Inferior parietal cortex (tissue), 1 donor: ENCODE data around the gene NKD2.
"Not testable (repeated sequence)": the region's sequence is repeated elsewhere in the genome, so short reads cannot be mapped to it uniquely, and the experiment has no call there.

ENCODE experiments used
- DNase-seq: peaks from one replicate; pipeline ENCODE4 v3.0.0-alpha.2; 2016; ENCODE audit errors: extremely low spot score

The NKD2 gene

GRCh38 chr5:1058083-1058945, 49.7 kb downstream of the NKD2 start:
- DNase-seq = no peak

DNA sequence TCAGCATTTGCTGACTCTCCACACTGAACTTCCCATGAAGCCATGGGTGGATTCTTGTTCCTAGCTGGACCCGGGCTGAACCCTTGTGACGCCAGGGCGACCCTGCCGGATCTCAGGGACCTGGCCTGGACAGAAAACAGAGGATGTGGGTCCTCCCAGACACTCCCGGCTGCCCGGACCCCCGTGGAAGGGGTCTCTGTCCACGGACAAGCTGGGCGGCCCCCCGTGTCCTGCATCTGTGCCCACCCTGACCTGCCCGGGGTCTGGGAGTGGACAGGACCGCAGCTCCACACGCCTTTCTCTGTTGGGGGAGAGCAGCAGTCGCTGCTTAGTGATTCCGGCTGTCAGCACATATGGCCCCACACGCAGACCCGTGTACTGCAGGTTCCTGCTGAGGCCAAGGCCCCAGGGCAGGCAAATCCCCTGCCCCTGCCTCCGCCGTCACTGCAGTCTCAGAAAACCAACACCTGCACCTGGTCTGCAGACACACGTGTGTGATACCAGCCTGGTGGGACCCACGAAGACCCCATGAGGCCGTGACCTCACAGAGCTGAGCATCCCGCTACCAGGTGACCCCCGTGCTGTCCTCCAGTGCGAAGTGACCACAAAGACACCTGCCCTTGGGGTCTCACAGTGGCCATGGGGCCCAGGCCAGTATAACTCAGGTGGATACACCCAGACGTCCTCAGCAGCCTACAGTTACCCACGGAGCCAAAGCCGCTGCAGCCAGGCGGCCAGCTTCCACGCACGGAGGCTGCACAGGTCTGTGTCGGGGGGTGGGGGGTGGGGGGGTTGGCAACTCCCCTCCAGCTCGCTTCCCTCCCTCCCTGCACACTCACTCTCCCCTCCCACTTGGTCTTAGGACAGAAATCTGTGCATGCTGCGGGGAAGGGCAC, 50.6 kb downstream of the NKD2 start:
- DNase-seq = no peak

DNA sequence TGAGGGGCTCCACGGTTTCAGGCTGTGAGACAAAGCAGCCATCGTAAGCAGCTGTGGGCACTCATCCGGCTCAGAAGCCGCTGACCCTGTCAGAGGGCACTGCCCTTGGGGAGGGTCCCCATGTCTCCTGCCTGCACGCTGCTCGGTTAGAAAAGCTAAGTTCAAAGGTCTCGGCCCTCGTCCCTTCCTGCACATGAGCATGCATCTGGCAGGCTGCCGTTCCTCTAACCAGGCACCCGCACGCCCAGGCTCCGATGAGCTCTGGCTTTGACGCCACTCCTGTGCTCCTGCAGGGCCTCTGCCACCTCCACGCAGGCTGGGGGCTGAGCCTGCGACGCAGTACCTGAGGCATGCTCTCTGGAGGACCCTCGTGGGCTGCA, 51.3 kb downstream of the NKD2 start:
- DNase-seq = no peak

DNA sequence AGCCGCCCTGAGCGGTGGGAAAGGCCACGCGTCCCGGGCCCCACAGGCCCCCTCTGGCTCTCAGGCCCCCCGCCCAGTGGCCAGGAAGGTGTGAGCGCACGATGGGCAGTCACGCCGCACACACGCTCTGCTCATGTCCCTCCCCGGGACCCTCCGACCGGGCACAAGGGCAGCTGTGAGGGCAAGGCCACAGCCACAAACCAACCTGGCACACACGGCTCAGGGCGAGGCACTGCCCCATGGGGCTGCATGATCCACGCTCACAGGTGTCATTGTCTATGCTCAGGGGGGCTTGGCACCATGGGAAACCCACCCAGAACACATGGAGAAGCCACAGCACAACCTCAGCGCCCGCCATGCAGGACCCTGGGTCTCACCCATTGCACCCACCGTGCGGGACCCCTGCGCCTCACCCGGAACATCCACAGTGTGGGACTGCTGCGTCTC, 52.0 kb downstream of the NKD2 start:
- no peak for DNase-seq

DNA sequence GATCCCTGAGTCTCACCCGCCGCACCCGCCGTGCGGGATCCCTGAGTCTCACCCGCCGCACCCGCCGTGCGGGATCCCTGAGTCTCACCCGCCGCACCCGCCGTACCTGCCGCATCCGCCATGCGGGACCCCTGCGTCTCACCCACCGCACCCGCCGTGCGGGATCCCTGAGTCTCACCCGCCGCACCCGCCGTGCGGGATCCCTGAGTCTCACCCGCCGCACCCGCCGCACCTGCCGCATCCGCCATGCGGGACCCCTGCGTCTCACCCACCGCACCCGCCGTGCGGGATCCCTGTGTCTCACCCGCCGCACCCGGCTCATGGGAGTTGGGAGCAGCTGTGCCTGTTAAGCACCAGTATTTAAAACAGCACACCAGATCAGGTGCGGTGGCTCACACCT, 52.7 kb downstream of the NKD2 start:
- not testable (repeated sequence) for DNase-seq

DNA sequence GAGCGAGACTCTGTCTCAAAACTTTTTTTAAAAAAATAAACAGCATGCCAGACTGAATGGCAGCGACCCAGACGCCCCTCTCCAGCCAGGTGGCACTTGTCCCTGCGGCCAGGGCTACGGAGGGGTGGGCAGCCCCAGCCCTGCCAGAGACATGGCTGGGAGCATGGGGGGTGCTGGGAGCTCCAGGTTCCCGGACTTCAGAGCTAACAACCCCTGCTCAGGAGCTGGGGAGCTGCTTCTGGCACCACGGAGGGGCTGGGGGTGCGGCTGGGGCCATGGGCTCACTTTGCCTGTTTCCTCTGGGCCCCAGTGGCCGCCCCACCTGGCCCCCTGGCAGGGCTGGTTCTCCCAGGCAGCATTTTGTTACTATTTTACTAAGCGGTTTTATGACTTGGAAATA, 53.3 kb downstream of the NKD2 start:
- no peak for DNase-seq

DNA sequence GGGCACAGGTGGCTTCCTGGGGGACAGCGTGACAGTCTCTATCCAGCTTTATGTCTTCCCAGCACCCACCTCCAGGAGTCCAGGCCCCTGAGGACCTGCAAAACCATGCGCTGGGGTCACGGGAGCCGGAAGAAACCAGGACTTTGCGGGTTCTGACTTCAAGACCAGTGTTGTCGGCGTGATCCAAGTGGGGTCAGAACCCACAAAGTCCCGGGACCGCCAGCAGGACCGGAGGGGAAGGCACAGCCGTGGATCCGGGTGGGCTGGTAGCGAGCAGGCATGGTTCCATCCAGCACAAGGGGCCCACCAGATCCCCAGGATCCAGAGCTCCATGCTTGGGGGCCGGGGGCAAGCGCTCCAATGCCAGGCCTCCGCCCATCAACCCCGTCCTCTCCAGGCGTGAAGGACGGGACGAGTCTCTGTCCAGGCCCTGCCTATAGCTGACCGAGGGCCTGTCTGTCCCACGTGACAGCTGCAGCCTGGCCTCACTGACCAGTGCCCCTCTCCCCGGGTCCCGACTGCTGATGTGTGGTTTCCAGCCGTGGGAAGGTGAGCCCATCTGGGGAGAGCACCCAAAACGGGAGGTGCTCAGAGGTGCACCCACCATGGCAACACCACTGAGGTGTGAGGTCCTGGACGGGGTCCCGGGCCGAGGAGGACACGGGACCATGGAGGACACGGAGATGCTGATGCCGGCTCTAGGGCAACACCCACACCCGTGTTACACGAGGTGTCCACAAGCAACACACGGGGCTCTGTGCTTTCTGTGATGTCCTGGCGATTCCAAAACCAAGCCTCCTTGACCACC, 54.4 kb downstream of the NKD2 start:
- DNase-seq = no peak

GRCh38 chr5:1063661-1064382, 55.2 kb downstream of the NKD2 start:
- no peak for DNase-seq

- no peak for DNase-seq
Measured at GRCh38 chr5:1064383-1065142, 56.0 kb downstream of the NKD2 start.

DNA sequence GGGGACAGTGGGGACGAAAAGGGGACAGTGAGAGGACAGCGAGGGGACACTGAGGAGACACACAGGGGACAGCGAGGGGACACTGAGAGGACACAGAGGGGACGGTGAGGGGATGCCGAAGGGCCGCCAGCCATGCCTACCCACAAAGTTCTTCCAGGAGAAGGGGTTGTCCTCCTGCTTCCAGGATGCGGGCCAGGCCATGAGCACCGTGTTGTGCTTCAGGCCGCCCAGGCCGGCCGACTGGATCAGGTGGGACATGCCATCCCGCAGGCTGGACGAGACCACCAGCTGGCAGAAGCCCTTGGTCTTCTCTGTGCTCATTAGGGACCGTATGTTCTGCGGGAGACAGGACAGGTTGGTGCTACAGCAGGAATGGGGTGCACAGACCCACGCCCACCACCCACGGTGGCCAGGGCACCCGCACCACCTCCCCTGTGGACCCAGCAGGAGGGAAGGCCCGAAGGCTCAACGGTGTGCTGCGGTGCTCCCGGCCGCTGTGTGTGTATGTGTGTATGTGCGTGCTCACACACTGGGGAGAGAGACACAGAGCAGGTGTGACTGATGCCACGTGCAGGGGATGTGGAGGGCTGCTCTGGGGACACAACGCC, 56.6 kb downstream of the NKD2 start:
- no peak for DNase-seq

GRCh38 chr5:1065891-1066650, 57.5 kb downstream of the NKD2 start:
- no peak for DNase-seq

- no peak for DNase-seq
Measured at GRCh38 chr5:1066676-1067075, 58.1 kb downstream of the NKD2 start.

DNA sequence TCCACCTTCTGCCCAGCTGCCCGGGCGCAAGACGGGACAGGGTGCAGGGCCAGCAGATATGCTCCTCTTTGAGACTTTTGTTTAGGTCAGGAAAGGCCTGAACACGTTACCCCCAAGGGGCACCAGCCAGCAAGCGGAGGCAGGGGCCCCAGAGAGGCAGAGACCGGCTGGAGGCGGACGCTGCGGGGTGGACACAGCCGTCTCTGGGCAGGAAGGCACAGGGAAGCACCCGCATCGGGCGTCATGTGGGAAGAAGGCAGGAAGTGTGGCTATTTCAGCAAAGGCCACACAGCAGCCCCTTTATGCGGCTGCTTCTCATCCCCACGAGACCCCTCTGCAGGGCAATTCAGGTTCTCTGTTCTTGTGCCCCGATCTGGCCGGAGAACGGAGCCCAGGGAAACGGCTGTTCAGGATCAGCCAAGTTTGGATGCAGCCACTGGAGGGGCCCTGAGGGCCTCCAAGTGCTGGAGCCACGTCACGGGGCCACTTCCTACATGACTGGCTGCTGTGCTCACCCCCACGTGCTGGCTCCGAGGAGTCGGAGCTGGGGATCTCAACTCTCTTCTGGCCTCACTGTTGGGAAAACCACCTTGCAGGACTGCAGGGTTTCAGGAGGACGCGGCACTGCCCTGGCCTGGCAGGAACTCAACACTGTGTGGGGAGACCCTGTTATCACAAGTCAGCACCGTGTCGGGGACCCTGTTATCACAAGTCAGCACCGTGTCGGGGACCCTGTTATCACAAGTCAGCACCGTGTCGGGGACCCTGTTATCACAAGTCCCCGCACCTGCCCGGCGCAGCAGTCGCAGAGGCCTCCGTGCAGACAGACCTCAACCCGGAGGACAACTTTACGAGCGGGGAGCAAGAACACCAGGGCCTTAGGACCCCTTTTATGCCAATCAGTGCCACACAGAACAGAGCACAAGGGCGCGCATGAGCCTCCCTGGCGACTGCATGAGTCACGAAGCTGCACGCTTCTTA, 58.8 kb downstream of the NKD2 start:
- DNase-seq = no peak

- DNase-seq = no peak
Measured at GRCh38 chr5:1068204-1068894, 59.7 kb downstream of the NKD2 start.

DNA sequence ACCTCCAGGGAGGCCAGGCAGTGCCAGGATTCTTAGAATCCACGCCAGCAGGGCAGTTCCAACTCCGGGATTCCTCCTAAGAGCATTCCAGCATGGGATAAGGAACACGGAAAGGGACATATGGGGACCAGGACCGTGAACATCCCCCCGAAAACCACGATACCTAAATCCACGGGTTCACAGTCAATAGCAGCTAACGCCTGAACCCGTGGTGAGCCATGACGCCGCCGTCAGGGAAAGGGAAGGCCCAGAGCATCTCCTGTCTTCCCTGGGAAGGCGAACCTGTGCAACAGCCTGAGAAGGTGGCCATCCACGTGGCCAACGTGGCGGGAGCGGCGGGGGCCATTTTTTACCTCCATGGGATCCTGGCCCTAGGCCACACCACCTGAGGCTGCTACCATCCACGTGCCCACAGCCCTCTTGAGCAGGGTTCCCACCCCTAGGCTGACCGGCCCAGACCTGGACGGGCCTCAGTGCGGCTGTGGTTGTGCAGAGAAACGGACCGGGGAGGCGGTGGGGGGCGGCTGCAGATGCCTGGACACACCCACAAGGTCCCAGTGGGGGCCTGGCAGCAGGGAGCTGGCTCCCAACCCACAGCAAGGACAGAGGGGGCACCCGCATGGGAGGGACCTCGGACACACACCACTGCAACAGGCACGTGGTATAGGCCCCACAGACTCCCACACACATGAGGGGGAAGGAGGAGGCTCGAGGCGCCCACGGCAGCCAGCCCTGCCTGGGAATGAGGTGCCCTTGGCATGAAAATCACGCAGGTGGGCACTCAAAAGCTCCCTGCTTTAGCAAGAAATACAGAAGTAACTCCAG, 60.5 kb downstream of the NKD2 start:
- no peak for DNase-seq

DNA sequence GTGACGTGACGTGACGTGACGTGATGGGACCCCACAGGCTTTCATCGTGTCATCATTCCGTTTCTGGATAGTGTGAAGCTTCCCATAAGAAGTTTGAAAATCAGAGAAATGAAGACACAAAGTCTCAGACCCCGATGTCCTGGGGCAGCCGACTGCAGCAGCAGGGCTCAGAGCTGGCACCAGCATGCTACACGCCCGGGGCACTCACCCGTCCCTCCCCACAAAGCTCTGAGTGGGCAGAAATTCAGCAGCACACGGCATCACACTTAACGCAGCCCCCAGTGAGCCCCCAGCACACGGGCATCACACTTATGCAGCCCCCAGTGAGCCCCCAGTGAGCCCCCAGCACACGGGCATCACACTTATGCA, 61.1 kb downstream of the NKD2 start:
- DNase-seq = no peak
